GM12873 (cell line): ENCODE data around the gene ASXL2.

Experiments used
- CTCF ChIP-seq: IDR thresholded peaks from 2 replicates; pipeline ENCODE4 v1.5.1; 2012; ENCODE audit warnings: low read depth, mild to moderate bottlenecking, moderate library complexity, low read length, control low read depth; ENCODE audit not compliant: insufficient read depth; ENCODE audit errors: missing control alignments

ASXL2 gene

GRCh38 chr2:25822190-25823117, 55.8 kb downstream of the ASXL2 start:
- no peak for TF ChIP-seq CTCF

GRCh38 chr2:25821225-25822056, 56.8 kb downstream of the ASXL2 start:
- no peak for TF ChIP-seq CTCF

GRCh38 chr2:25819597-25820039, 58.7 kb downstream of the ASXL2 start:
- no peak for TF ChIP-seq CTCF

GRCh38 chr2:25817630-25818029, 60.7 kb downstream of the ASXL2 start:
- no peak for TF ChIP-seq CTCF

- TF ChIP-seq CTCF, result no peak
Observed at GRCh38 chr2:25817006-25817405, 61.3 kb downstream of the ASXL2 start.

GRCh38 chr2:25816249-25816648, 62.0 kb downstream of the ASXL2 start:
- TF ChIP-seq CTCF, result no peak

GRCh38 chr2:25814681-25815080, 63.6 kb downstream of the ASXL2 start:
- TF ChIP-seq CTCF, result no peak
